Activated T-helper 17 cell treated with anti-CD3 and anti-CD28 coated beads, Interleukin-2, amount 50 U/mL, for 72 hours (primary cell): Measurements from ENCODE around the gene LETM1. TPM values are rescaled to one million over a fixed set of nuclear protein-coding genes. Genes with fewer than 3 reads are reported as not detected.

Experiments used
- ATAC-seq: fragments of 150-1000 bp; cut with Tn5 transposase; replicated peaks from 2 replicates; pipeline ENCODE4 v1.10.0; 2021; ENCODE audit warnings: mild to moderate bottlenecking, moderate library complexity
- H3K27ac Mint-ChIP-seq: one replicate; pipeline ENCODE4 v1.8.0; 2022; ENCODE audit warnings: mixed read lengths
- H3K27me3 Mint-ChIP-seq: one replicate; pipeline ENCODE4 v1.8.0; 2022; ENCODE audit warnings: mixed read lengths
- H3K36me3 Mint-ChIP-seq: one replicate; pipeline ENCODE4 v1.8.0; 2022; ENCODE audit warnings: low read depth, mild to moderate bottlenecking, mixed read lengths
- H3K4me1 Mint-ChIP-seq: one replicate; pipeline ENCODE4 v1.8.0; 2022; ENCODE audit warnings: mixed read lengths
- H3K4me3 Mint-ChIP-seq: one replicate; pipeline ENCODE4 v1.8.0; 2022; ENCODE audit warnings: mild to moderate bottlenecking, mixed read lengths
- H3K9me3 Mint-ChIP-seq: one replicate; pipeline ENCODE4 v1.8.0; 2022; ENCODE audit warnings: mixed read lengths
- total RNA-seq, 2 donors: library from RNA; stranded (reverse); gene quantifications; one replicate each; pipeline ENCODE4 v1.2.3, GENCODE V29; 2022

Gene LETM1
- total RNA-seq, 2 donors from 2014 or later, result 21.3 to 71.0 TPM

- peaks cover 38% of the 10 kb centered on the region for H3K4me1 Mint-ChIP-seq
- peaks cover 4% of the 10 kb centered on the region for H3K36me3 Mint-ChIP-seq
- ATAC-seq, result no peak
- H3K27me3 Mint-ChIP-seq, result no peaks in the 10 kb centered on the region
- no peaks in the 10 kb centered on the region for H3K9me3 Mint-ChIP-seq
- H3K4me3 Mint-ChIP-seq, result no peak overlapping the region
- H3K27ac Mint-ChIP-seq, result no peak overlapping the region
Observed at GRCh38 chr4:1885414-1885813, 29.5 kb upstream of the LETM1 start.

GRCh38 chr4:1883583-1883982 is 27.6 kb upstream of the LETM1 start:
- Mint-ChIP-seq H3K4me1 (peaks cover 47% of the 10 kb centered on the region), H3K4me3 (no peak overlapping the region), H3K27ac (no peak overlapping the region), H3K36me3 (peaks cover 15% of the 10 kb centered on the region), H3K27me3 (no peaks in the 10 kb centered on the region), H3K9me3 (no peaks in the 10 kb centered on the region)
- ATAC-seq, result no peak

GRCh38 chr4:1882850-1883271 is 26.9 kb upstream of the LETM1 start:
- H3K4me1 Mint-ChIP-seq, result peaks cover 51% of the 10 kb centered on the region
- no peaks in the 10 kb centered on the region for H3K27me3 Mint-ChIP-seq
- ATAC-seq, result no peak
- H3K9me3 Mint-ChIP-seq, result no peaks in the 10 kb centered on the region
- no peak overlapping the region for H3K27ac Mint-ChIP-seq
- H3K36me3 Mint-ChIP-seq, result peaks cover 15% of the 10 kb centered on the region
- no peak overlapping the region for H3K4me3 Mint-ChIP-seq

- no peak for ATAC-seq
- no peaks in the 10 kb centered on the region for H3K27me3 Mint-ChIP-seq
- no peak overlapping the region for H3K27ac Mint-ChIP-seq
- H3K4me3 Mint-ChIP-seq, result no peak overlapping the region
- H3K36me3 Mint-ChIP-seq, result peaks cover 23% of the 10 kb centered on the region
- H3K9me3 Mint-ChIP-seq, result no peaks in the 10 kb centered on the region
- H3K4me1 Mint-ChIP-seq, result peaks cover 53% of the 10 kb centered on the region
Observed at GRCh38 chr4:1880332-1880731, 24.4 kb upstream of the LETM1 start.

GRCh38 chr4:1879485-1879884 is 23.5 kb upstream of the LETM1 start:
- Mint-ChIP-seq H3K4me3 (no peak overlapping the region), H3K27me3 (no peaks in the 10 kb centered on the region), H3K4me1 (peaks cover 53% of the 10 kb centered on the region), H3K36me3 (peaks cover 23% of the 10 kb centered on the region), H3K27ac (peak overlapping the region; percentile 73), H3K9me3 (no peaks in the 10 kb centered on the region)
- no peak for ATAC-seq

GRCh38 chr4:1874201-1874600 is 18.2 kb upstream of the LETM1 start:
- Mint-ChIP-seq H3K4me1 (peaks cover 38% of the 10 kb centered on the region), H3K27ac (peak overlapping the region; percentile 96), H3K36me3 (peaks cover 20% of the 10 kb centered on the region), H3K4me3 (peak overlapping the region; percentile 95), H3K27me3 (no peaks in the 10 kb centered on the region), H3K9me3 (no peaks in the 10 kb centered on the region)
- ATAC-seq, result no peak

GRCh38 chr4:1873776-1874175 is 17.8 kb upstream of the LETM1 start:
- no peaks in the 10 kb centered on the region for H3K9me3 Mint-ChIP-seq
- ATAC-seq, result no peak
- peak overlapping the region; percentile 95 for H3K4me3 Mint-ChIP-seq
- peaks cover 37% of the 10 kb centered on the region for H3K4me1 Mint-ChIP-seq
- peak overlapping the region; percentile 96 for H3K27ac Mint-ChIP-seq
- no peaks in the 10 kb centered on the region for H3K27me3 Mint-ChIP-seq
- peaks cover 20% of the 10 kb centered on the region for H3K36me3 Mint-ChIP-seq

- Mint-ChIP-seq H3K27me3 (no peaks in the 10 kb centered on the region), H3K9me3 (no peaks in the 10 kb centered on the region), H3K4me1 (peaks cover 32% of the 10 kb centered on the region), H3K36me3 (peaks cover 20% of the 10 kb centered on the region), H3K27ac (peak overlapping the region; percentile 96), H3K4me3 (peak overlapping the region; percentile 95)
- no peak for ATAC-seq
Observed at GRCh38 chr4:1873291-1873690, 17.3 kb upstream of the LETM1 start.

GRCh38 chr4:1872870-1873269 is 16.9 kb upstream of the LETM1 start:
- Mint-ChIP-seq H3K27me3 (no peaks in the 10 kb centered on the region), H3K4me3 (peak overlapping the region; percentile 95), H3K36me3 (peaks cover 20% of the 10 kb centered on the region), H3K9me3 (no peaks in the 10 kb centered on the region), H3K4me1 (peaks cover 31% of the 10 kb centered on the region), H3K27ac (peak overlapping the region; percentile 96)
- ATAC-seq, result peak; percentile 60

- no peaks in the 10 kb centered on the region for H3K9me3 Mint-ChIP-seq
- no peak overlapping the region for H3K4me3 Mint-ChIP-seq
- ATAC-seq, result no peak
- peaks cover 12% of the 10 kb centered on the region for H3K36me3 Mint-ChIP-seq
- no peak overlapping the region for H3K27ac Mint-ChIP-seq
- peaks cover 27% of the 10 kb centered on the region for H3K4me1 Mint-ChIP-seq
- H3K27me3 Mint-ChIP-seq, result no peaks in the 10 kb centered on the region
Observed at GRCh38 chr4:1871471-1872021, 15.6 kb upstream of the LETM1 start.

- Mint-ChIP-seq H3K27me3 (no peaks in the 10 kb centered on the region), H3K9me3 (no peaks in the 10 kb centered on the region), H3K4me1 (peaks cover 27% of the 10 kb centered on the region), H3K4me3 (peak within 1 kb of the TSS; percentile 95), H3K36me3 (peaks cover 12% of the 10 kb centered on the region), H3K27ac (peak within 1 kb of the TSS; percentile 96)
- ATAC-seq, result peak; percentile 65
Observed at GRCh38 chr4:1870578-1871443, 14.9 kb upstream of the LETM1 start, which contains the start of gene NSD2. Gene NSD2 (plus strand): TSS chr4:1871393. CDS start chr4:1900655, 29,262 bp downstream.

- Mint-ChIP-seq H3K4me1 (peaks cover 27% of the 10 kb centered on the region), H3K9me3 (no peaks in the 10 kb centered on the region), H3K27me3 (no peaks in the 10 kb centered on the region), H3K36me3 (peaks cover 12% of the 10 kb centered on the region), H3K4me3 (peak overlapping the region; percentile 85), H3K27ac (peak overlapping the region; percentile 81)
- peak; percentile 60 for ATAC-seq
Observed at GRCh38 chr4:1870328-1870577, 14.3 kb upstream of the LETM1 start.

GRCh38 chr4:1869530-1870327 is 13.8 kb upstream of the LETM1 start:
- no peaks in the 10 kb centered on the region for H3K27me3 Mint-ChIP-seq
- ATAC-seq, result peak; percentile 0
- H3K9me3 Mint-ChIP-seq, result no peaks in the 10 kb centered on the region
- peaks cover 12% of the 10 kb centered on the region for H3K36me3 Mint-ChIP-seq
- H3K4me3 Mint-ChIP-seq, result peak overlapping the region; percentile 85
- peak overlapping the region; percentile 81 for H3K27ac Mint-ChIP-seq
- H3K4me1 Mint-ChIP-seq, result peaks cover 26% of the 10 kb centered on the region

- Mint-ChIP-seq H3K36me3 (peaks cover 12% of the 10 kb centered on the region), H3K4me1 (peaks cover 17% of the 10 kb centered on the region), H3K9me3 (no peaks in the 10 kb centered on the region), H3K27ac (no peak overlapping the region), H3K27me3 (no peaks in the 10 kb centered on the region), H3K4me3 (no peak overlapping the region)
- no peak for ATAC-seq
Observed at GRCh38 chr4:1868912-1869311, 13.0 kb upstream of the LETM1 start.
